Activated T-cell treated with anti-CD3 and anti-CD28 coated beads, Interleukin-2, amount 50 U/mL, for 48 hours (primary cell): ENCODE measurements around the gene PABPC1L.
A peak's percentile ranks its signal among the peaks of the same experiment; 100 is the strongest.
"Not testable (repeated sequence)": the region's sequence is repeated elsewhere in the genome, so short reads cannot be mapped to it uniquely, and the experiment has no call there.

Source experiments
- DNase-seq, 2 experiments: peaks; one replicate each; pipeline ENCODE4 v3.0.0-alpha.2; 2020

The PABPC1L gene

DNA sequence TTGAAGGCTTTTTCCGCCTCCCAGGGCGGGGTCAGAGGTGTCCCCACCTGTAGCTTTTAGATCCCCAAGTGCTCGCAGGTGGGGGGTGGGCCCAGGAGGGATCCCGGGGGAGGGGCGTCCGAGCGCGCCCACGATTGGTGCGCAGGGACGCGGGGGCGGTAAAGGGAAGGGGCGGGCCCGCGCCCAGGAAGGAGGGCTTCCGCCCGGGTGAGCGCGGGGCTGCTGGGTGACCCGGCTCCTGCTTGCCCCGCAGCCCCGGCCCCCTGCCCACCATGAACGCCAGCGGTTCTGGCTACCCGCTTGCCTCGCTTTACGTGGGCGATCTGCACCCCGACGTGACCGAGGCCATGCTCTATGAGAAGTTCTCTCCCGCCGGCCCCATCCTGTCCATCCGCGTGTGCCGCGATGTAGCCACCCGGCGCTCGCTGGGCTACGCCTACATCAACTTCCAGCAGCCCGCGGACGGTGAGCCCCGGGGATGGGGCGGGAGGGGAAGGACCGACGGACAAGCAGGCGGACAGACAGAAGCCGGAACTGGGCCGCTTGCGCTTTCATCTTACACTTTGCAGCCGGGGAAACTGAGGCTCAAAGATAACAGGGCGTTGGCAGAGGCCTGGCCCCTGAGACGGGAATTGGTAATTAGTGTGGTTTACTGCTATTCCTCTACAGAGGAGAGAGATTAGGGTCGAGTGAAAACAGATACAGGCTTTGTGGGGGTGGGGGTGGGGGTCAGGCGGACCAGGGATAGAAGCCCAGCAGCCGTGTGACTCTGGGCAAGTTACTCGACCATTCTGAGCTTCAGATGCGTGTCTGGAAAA lies at the start of gene PABPC1L:
Gene PABPC1L (plus strand): TSS at position 189 of the 818 bp plus-strand sequence. CDS start 84 bp downstream, at position 273.
- peak; percentile 86 to 88 for DNase-seq

DNA sequence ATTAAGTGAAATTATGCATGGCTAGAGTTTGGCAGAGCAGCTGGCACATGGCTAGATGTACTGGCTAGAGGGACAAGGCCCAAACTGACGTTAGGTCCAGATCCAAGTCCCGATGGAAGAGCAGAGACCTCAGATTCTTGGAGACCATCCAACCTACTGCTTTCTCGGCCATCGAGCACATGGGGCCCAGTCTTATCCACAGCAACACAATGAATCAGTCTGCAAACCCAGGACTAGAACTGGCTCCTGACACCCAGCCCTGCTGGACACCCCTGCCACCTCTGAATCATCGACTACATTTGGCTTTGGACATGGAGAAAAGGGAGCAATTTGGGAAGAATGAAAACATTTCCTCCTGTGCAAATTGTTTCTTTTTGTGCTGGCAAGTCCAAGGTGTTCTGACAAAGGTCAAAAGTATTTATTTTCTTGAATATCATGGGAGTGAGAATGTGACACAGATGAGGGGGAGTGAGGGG lies 48.3 kb upstream of the PABPC1L start:
- no peak for DNase-seq

DNA sequence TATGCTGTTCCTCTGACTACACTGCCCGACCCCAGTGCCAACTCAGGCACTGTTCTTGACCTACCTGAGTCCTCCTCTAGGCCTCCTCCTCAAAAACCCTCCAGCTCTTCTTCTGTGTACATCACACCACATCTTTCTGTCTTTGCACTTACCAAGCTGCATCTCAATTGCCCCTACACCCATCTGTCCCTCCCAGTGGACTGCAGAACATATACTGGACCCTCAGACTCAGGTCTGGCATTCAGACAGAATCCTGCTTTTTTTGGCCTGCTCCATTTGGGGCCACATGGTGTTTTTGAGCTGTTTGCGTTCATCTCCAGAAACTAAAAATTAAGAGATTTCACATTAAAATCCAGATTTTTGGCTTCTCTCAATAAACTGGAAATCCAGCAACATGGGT lies 47.6 kb upstream of the PABPC1L start:
- no peak for DNase-seq

DNA sequence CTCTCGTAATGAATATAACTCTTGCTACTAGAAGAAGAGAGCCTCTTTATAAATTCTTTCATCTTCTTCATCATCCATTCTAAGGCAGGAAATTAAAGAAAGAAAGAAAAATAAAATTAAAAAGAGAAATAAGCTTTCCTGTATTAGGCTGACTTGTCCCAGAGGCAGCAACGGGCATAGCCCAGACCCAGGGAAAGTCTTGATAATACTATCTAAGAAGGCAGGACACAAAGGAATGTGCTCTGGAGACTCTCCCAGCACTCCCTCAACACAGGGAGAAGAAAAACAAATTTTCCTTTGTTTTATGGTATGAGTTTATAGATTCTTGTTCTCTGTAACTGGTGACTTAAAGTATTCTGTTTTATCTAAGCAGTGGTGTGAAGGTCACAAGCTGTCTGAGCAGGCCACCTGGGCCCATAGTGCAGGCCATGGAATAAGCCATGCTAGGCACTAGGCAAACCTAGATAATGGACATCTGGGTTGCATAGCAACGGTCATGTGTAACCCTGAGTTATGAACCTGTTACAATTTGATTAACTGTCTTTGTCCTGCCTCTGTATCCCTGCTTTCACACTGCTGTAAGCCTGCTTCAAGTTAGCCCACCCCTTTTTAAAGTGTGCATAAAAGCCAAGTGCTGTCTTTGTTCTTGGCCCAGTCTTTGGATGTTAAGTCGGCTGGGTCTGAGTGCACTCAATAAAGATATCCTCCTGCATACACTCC lies 46.3 kb upstream of the PABPC1L start:
- DNase-seq: not testable (repeated sequence)

DNA sequence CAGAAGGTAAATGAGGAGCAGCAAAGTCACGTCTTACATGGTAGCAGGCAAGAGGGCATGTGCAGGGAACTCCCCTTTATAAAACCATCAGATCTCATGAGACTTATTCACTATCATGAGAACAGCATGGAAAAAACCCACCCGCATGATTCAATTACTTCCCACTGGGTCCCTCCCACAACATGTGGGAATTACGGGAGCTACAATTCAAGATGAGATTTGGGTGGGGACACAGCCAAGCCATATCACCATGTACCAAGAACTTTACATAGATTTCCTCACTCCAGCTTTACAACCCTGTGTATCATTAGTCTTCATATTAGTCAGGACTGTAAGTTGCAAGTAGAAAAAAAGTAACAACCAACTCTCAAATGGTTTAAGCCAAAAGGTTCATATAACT lies 45.4 kb upstream of the PABPC1L start:
- DNase-seq: not testable (repeated sequence)

DNA sequence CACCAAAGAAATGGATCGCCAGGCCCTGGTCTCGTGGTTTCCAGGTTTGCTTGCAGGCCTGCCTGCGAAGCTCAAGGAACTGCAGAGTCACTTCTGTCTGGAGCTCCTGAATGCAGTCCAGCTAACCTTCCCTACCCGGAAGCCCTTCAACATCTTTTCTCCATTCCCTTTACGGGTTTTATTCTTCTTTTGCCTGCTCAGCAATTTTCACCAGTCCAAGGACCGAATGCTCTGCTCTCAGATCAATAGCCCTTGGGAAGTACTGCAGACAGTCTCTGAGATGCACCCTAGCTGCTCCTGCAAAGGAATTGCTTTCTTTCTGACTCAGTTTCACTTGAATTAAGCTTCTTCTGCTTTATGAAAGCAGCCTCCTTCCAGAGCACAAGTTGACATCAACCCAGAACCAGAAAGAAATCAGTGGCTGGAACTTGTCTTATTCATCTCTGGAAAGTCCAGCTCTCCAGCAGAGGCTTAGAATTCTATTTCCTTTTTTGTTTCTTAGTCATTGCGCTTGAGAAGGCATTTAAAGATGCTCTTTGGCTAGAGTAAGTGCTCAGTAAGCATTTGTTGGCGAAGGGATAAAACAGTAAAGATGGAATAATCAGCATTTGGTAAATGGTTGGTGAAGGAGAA lies 43.0 kb upstream of the PABPC1L start:
- no peak for DNase-seq

DNA sequence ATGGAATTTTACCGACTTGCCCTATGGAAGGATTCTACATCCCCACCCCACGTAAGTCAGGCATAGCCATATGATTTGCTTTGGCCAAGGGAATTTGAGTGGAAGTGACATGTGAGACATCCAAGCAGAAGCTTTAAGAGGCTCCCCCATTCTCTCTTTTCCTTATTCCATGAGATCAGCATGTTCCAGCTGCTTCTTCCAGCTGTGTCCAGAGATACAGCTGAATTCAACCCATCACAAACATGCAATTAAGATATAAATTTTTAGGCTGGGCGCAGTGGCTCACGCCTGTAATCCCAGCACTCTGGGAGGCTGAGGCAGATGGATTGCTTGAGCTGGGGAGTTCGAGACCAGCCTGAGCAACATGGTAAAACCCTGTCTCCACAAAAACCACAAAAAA lies 40.4 kb upstream of the PABPC1L start:
- no peak for DNase-seq

DNA sequence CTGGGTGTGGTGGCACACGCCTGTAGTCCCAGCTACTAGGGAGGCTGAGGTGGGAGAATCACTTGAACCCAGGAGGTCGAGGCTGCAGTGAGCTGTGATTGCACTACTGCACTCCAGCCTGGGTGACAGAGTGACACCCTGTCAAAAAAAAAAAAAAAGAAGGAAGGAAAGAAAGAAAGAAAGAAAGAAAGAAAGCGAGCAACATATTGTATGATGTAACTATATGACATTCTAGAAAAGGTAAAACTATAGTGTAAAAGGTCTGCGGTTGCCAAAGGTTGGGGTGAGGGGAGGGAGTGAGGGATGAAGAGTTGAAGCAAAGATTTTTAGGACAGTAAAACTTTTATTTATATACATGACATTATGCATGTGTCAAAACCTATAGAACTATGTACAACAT lies 27.5 kb upstream of the PABPC1L start:
- not testable (repeated sequence) for DNase-seq

DNA sequence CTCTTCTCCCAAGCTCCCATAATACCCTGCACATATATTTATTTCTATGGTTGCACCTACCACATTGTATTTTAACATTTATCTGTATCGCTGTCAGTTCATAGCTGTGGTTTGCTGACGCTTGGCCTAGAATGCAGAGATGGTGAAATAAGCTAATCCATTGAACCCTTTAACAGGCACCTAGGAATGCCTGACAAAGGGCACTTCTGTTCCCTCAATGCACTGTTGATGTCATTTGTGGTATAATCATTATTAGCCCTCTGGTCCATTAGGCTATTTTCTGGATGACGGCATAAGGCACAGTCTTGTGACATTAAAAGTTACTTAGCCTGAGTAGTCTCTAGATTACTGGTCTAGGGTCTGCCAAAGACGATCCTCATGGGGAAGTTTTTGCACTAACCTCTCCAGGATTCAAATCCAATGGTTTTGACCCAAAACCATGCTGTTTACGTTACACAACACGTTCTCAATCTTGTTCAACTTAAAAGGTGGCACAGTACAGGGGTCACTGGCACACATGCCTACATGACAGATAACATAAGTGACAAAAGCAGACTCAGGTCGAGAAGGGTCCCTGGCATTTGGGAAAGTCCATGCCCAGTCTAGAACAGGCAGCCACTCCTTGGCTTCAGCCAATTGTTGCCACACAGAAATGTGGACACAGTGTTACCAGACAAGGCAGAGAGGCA lies 26.5 kb upstream of the PABPC1L start:
- DNase-seq: no peak

DNA sequence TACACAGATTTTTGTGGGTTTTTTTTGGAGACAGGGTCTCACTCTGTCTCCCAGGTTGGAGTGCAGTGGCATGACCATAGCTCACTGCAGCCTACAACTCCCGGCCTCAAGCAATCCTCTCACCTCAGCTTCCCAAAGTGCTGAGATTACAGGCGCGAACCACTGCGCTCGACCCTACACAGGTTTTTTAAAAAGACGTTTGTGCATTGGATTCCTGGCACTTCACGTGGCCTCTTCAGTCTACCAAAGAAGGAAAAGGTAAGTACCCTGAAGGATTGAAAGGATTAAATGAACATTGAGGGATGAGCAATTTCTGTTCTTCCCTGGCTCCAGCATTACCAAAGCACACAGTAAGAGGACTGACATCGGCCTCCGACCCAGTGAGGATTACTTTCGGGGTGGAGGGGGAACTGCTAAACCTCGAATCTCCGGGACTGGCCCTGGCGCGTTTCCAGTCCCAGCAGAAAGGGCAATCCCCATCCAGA lies 24.9 kb upstream of the PABPC1L start:
- DNase-seq: no peak

DNA sequence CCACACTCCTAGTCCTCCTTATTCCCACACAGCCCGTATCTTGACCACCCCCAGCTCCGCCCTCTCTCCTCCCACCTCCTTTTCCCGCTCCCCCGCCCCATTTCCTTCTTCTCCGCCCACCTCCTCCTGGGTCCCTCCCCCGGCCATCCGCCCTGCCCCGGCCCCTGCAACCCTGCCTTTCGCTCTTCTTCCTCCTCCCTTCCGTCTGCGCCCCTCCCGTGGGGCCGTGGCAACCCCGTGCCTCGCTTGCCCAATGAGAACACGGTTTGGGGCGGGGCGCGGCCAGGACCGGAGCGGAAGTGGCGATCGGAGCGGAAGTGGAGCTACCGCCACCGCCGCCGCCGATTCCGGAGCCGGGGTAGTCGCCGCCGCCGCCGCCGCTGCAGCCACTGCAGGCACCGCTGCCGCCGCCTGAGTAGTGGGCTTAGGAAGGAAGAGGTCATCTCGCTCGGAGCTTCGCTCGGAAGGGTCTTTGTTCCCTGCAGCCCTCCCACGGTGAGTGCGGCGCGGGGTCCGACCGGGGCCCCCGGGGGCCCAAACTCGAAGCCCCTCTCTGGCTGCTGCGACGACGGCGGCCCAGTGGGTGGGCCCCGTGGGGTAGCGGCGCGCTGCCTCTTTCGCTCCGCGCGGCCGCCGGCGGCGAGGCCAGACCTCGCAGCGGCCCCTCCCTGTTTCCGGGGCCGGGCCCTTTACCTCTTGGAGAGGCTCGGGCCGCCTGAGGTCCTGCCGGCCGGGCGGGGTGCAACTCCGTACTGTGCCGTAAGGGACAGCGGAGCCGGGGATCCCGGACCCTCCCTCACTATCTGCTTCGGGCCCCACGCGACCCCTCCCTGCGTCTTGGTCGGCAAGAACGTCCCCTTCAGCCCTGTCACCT lies 24.2 kb upstream of the PABPC1L start, which contains the start of gene YWHAB:
Gene YWHAB (plus strand): TSS at position 314 of the 874 bp plus-strand sequence. CDS start 15,829 bp downstream, outside the sequence.
- peak; percentile 99 for DNase-seq

DNA sequence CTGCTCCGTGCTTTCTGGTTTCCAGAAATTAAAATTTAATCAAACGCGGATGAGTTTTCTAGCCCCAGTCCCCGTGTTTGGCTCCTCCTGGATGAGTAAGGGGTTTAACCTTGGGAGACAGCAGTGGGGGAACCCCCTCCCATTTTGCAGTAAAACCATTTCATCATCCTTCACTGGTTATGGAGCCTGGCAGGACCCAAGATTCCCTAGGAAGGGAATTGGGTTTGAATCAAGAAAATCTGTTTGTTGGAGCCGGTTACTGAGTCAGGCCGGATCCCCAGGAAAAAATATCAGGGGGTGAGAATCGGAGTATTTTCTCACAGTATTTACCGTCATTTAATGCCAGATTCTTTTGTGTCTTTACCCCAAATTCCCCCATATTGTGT lies 23.6 kb upstream of the PABPC1L start:
- no peak for DNase-seq

DNA sequence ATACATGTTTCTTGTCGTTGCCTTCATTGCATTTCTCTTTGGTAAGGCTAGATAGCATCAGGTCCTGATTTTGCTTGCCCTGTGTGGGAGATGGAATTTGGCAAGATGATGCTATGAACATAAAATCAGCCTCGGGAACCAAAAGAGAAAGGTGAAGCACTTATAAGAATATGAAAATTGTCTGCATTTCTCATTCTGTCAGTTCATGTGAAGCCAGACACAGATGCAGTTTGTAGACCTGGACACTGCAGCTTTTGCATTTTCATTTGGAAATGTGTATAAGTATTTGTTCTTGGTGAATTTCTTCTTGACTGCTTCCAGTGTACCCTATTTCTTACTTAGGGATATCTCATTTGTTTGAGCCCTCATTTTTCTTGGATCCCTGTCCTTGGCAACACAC lies 23.0 kb upstream of the PABPC1L start:
- no peak for DNase-seq

DNA sequence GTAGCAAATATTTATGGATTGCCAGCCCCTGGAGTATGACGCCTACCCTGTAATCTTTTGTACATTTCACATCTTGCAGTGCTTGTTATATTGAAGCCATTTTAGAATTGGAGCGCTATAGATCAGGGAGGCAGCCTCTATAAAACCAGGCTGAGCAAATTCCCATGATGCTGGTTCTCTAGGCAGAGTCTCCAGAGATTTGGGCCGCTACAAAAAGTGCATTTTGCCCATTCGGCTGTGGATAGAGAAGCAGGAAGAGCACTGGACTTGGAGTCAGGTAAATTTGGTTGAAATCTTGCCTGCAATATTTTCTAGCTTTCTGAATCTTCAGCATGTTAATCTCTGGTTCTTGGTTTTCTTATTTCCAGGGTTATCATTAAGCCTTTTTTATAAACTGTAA lies 22.4 kb upstream of the PABPC1L start:
- DNase-seq: no peak

DNA sequence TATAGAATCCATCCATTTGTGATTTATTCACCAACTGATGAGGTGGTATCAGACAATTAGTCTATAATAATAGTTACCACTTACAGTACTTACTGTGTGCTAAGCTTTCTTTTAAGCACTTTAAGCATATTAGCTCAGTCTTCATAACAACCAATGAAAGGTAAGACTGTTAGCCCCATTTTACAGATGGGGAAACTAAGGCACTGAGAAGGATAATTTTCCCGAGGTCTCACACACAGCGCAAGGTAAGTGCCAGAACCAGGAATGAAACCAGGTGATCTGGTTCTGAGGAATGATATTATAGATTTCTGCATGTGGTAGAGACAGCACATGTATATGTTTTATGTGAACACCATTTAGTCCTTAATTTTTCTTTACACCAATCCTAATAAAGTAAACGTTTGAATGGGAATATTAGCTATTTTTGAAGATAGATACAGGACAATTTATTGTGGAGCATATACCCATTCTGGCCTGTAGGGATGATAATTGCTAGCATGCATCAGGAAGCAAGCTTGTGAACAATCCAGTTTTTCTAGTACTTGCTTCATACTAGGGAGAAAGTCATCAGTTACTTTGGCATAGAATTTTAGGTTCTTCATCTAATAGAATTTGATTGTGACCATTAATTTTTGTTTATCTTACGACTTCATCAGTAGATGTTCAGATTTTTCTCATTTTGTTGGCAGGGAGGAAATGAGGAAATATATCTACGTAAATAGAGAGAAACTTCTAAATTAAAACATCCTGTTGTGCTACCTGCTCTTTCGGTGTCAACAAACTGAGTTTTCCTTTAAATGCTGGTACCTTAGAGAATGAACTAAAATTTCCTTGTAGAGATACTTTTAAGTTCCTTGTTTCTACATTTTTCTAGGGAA lies 21.4 kb upstream of the PABPC1L start:
- no peak for DNase-seq

DNA sequence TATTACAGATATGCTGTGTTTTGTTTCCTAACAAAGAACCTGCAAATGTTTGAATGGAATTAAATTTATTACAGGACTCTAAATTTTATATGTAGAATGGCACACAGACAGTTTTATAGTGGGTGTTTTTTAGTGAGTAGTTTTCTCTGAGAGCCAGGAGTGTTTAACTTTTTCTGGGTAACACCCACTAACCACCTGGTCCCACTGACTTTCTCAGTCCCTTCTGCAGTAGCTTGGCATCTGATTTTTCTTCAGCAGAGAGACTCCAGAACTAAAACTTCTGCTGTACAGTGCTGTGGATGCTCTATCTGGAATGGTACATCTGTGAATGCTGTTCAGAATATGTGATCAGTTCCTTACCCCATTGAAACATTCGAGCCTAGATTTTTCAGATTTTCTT lies 18.0 kb upstream of the PABPC1L start:
- no peak for DNase-seq

DNA sequence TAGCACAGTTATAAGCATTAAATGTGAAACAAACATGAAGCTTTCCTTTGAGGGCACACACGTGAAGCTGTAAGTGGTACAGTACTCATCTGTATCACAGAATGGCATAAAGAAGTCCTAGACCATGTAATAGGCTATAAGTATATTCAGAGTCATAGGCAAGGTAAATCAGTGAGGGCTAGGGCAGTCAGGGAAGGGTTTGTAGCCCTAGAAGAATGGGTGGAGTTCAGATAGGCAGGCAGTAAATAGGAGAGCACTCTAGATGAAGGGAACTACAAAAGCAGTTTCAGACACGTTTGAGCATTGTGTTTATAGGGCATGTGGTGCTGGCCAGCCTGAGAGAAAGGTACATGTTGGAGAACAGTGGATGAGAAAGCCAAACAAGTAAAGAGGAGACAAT lies 14.9 kb upstream of the PABPC1L start:
- DNase-seq: no peak

DNA sequence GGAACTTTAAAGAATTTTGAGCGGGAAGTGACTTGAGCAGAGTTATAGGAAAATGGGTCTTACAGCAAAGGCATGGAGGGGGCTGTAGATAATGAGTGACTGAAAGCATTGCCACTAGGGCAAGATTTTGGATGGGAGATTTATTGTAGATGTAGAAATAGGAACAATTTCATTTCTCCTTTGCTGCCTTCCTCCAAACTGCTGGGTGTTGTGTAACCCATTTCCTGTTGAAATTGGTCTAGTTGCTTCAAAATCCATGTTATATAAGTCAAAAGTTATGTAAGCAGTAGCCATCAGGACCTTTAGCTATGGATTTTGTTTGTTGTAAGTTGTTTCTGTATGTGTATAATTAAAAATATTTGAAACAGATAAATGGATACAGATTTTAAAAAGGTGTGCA lies 13.3 kb upstream of the PABPC1L start:
- no peak for DNase-seq

DNA sequence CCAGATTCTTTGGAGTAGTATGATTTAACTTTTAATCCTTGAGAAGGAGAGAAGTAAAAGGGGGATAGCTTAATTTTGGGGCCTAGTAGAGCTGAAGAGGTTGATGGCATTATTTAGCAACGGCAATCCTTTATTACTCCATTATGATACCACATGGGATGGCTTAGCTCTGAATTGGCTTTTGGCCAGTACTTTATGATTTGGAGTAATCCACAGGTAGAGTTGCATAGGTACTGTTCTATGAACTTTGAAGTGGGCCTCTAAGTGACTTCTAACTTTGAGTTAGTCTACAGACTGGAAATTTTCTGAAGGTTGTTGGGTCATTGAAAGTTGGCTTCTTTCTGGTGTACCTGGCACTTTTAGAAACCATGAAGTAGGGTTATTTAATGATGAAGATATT lies 12.7 kb upstream of the PABPC1L start:
- DNase-seq: no peak

DNA sequence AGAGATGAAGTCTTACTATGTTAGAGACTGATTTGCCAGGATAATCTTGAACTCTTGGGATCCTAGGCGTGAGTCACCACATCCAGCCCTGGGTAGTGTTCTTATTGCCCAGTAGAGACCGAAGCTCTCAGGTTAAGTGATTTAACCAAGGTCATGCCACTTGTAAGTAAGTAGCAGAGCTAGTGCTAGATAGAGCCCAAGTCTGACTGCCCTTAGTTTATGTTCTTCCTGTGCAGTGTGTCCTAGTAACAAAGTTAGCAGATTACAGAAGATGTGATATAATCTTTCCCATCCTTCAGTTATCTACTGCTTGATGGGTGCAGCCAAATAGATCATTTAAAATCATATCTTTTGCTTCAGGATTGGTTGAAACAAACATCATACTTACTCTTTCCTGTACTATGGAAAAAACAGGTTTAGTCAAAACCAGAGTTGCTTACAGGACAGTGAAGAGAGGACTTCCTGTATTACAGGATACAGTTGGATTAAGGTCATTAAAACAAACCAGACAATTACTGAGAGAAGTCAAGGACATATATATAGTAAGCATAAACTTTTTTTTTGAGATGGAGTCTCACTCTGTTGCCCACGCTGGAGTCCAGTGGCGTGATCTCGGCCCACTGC lies 9.5 kb upstream of the PABPC1L start:
- no peak for DNase-seq
